HUES48 (cell line): ENCODE measurements around the gene OR7G2.
"Not testable (repeated sequence)": the region's sequence is repeated elsewhere in the genome, so short reads cannot be mapped to it uniquely, and the experiment has no call there.

Experiments used
- H3K27ac ChIP-seq: one replicate; pipeline ENCODE4 v1.7.0; 2013; ENCODE audit warnings: low read depth, low read length, inconsistent platforms
- H3K27me3 ChIP-seq: 2 replicates; pipeline ENCODE4 v1.6.1; 2013; ENCODE audit warnings: mild to moderate bottlenecking, low read length; ENCODE audit not compliant: control insufficient read depth, insufficient read depth
- H3K36me3 ChIP-seq: 2 replicates; pipeline ENCODE4 v1.6.1; 2013; ENCODE audit warnings: low read length; ENCODE audit not compliant: control insufficient read depth, insufficient read depth
- H3K4me1 ChIP-seq: 2 replicates; pipeline ENCODE4 v1.6.1; 2013; ENCODE audit warnings: mild to moderate bottlenecking, low read length; ENCODE audit not compliant: control insufficient read depth, insufficient read depth
- H3K4me3 ChIP-seq: 2 replicates; pipeline ENCODE4 v1.5.1; 2013; ENCODE audit warnings: mild to moderate bottlenecking, low read depth, low read length
- H3K9ac ChIP-seq: 2 replicates; pipeline ENCODE4 v1.6.1; 2013; ENCODE audit warnings: mild to moderate bottlenecking, low read depth, low read length, moderate library complexity
- H3K9me3 ChIP-seq: 2 replicates; pipeline ENCODE4 v1.6.1; 2013; ENCODE audit warnings: low read length; ENCODE audit not compliant: control insufficient read depth, insufficient read depth

OR7G2 gene

GRCh38 chr19:9054207-9054606 lies 53.1 kb downstream of the OR7G2 start:
- no peaks in the 10 kb centered on the region for H3K27me3 ChIP-seq
- H3K4me3 ChIP-seq = no peak overlapping the region
- no peaks in the 10 kb centered on the region for H3K36me3 ChIP-seq
- no peaks in the 10 kb centered on the region for H3K4me1 ChIP-seq
- no peak overlapping the region for H3K27ac ChIP-seq
- H3K9ac ChIP-seq = no peak overlapping the region
- 0 out of 2 replicates have a peak, but pooled peaks cover 6% of the 10 kb centered on the region for H3K9me3 ChIP-seq

GRCh38 chr19:9053674-9054073 lies 53.6 kb downstream of the OR7G2 start:
- H3K27me3 ChIP-seq, H3K4me3 ChIP-seq, H3K27ac ChIP-seq, H3K36me3 ChIP-seq, H3K9ac ChIP-seq, H3K4me1 ChIP-seq, H3K9me3 ChIP-seq: not testable (repeated sequence)

GRCh38 chr19:9052894-9053293 lies 54.4 kb downstream of the OR7G2 start:
- Histone ChIP-seq H3K4me1 (no peaks in the 10 kb centered on the region), H3K27ac (no peak overlapping the region), H3K27me3 (no peaks in the 10 kb centered on the region), H3K9ac (no peak overlapping the region), H3K4me3 (no peak overlapping the region), H3K36me3 (no peaks in the 10 kb centered on the region), H3K9me3 (0 out of 2 replicates have a peak, but pooled peaks cover 6% of the 10 kb centered on the region)
